Suprapubic skin (tissue), 3 donors: ENCODE results near the gene TIMM17B.

Experiments
- EP300 ChIP-seq: sonication (generic); formaldehyde crosslinking; IDR thresholded peaks from one replicate; pipeline ENCODE4 v1.6.1; 2017; ENCODE audit warnings: antibody characterized with exemption
- POLR2A ChIP-seq, 2 donors: fragments of 450-650 bp; IDR thresholded peaks; one replicate each; pipeline ENCODE4 v1.6.1; 2017; ENCODE audit warnings: antibody characterized with exemption in 2 of 2, mild to moderate bottlenecking in 2 of 2, moderate library complexity in 2 of 2
- TF ChIP-seq, protein P1 (sequence below), 2 donors: fragments of 200-600 bp in 1 of 2; fragments of 450-650 bp in 1 of 2; sonication (generic) in 1 of 2; IDR thresholded peaks; one replicate each; pipeline ENCODE4 v1.5.1; 2016 to 2019; ENCODE audit warnings: antibody characterized with exemption in 2 of 2, mild to moderate bottlenecking in 1 of 2, moderate library complexity in 1 of 2

DNA sequence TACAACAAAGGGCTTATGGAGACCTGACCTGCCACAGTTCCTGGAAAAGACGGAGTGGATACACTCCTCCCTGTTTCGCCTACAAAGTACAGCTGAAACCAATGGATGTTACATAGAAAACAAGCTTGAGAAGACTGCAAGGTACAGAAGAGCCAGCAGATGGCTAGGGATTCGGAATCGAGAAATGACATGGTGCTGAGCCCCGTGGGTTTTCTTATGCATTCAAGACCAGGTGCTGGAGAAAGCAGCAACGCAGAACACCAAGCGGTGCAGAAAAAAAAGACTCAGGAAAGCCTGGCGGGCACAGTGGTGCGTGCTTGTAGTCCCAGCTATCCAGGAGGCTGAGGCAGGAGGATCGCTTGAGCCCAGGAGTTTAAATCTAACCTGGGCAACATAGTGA is 13.8 kb downstream of the TIMM17B start:
- TF ChIP-seq POLR2A (IDR thresholded peaks at IDR 0.05) (no peak), EP300 (no peak)
- TF ChIP-seq, protein P1, sequence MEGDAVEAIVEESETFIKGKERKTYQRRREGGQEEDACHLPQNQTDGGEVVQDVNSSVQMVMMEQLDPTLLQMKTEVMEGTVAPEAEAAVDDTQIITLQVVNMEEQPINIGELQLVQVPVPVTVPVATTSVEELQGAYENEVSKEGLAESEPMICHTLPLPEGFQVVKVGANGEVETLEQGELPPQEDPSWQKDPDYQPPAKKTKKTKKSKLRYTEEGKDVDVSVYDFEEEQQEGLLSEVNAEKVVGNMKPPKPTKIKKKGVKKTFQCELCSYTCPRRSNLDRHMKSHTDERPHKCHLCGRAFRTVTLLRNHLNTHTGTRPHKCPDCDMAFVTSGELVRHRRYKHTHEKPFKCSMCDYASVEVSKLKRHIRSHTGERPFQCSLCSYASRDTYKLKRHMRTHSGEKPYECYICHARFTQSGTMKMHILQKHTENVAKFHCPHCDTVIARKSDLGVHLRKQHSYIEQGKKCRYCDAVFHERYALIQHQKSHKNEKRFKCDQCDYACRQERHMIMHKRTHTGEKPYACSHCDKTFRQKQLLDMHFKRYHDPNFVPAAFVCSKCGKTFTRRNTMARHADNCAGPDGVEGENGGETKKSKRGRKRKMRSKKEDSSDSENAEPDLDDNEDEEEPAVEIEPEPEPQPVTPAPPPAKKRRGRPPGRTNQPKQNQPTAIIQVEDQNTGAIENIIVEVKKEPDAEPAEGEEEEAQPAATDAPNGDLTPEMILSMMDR (IDR thresholded peaks at IDR 0.05), result no peak
